ENCODE results near the gene CNNM3.
"Not testable (repeated sequence)": the region's sequence is repeated elsewhere in the genome, so short reads cannot be mapped to it uniquely, and the experiment has no call there.

Gene CNNM3

GRCh38 chr2:96799623-96799935, 16.5 kb upstream of the CNNM3 start:
- no peak for DNase-seq (ENCODE audit: low read depth)

- no peak for DNase-seq (ENCODE audit: low read depth)
Measured at GRCh38 chr2:96800061-96801004, 15.7 kb upstream of the CNNM3 start.

GRCh38 chr2:96801005-96801785, 14.9 kb upstream of the CNNM3 start:
- peak; percentile 26 for DNase-seq (ENCODE audit: low read depth)

- DNase-seq (ENCODE audit: low read depth) = no peak
Measured at GRCh38 chr2:96801786-96802595, 14.1 kb upstream of the CNNM3 start.

- DNase-seq (ENCODE audit: low read depth) = no peak
Measured at GRCh38 chr2:96802721-96803120, 13.3 kb upstream of the CNNM3 start.

- no peak for DNase-seq (ENCODE audit: low read depth)
Measured at GRCh38 chr2:96804986-96805385, 11.1 kb upstream of the CNNM3 start.

- DNase-seq (ENCODE audit: low read depth) = not testable (repeated sequence)
Measured at GRCh38 chr2:96805946-96806345, 10.1 kb upstream of the CNNM3 start.

- DNase-seq (ENCODE audit: low read depth) = no peak
Measured at GRCh38 chr2:96806468-96807126, 9.5 kb upstream of the CNNM3 start.

- no peak for DNase-seq (ENCODE audit: low read depth)
Measured at GRCh38 chr2:96807127-96807471, 9.0 kb upstream of the CNNM3 start.

- no peak for DNase-seq (ENCODE audit: low read depth)
Measured at GRCh38 chr2:96808176-96808837, 7.8 kb upstream of the CNNM3 start.

GRCh38 chr2:96809216-96809882, 6.7 kb upstream of the CNNM3 start:
- DNase-seq (ENCODE audit: low read depth) = no peak

- no peak for DNase-seq (ENCODE audit: low read depth)
Measured at GRCh38 chr2:96809951-96810782, 5.9 kb upstream of the CNNM3 start.

GRCh38 chr2:96810783-96811192, 5.3 kb upstream of the CNNM3 start:
- DNase-seq (ENCODE audit: low read depth) = no peak

GRCh38 chr2:96811917-96812316, 4.2 kb upstream of the CNNM3 start:
- DNase-seq (ENCODE audit: low read depth) = peak; percentile 52

GRCh38 chr2:96813656-96814055, 2.4 kb upstream of the CNNM3 start:
- DNase-seq (ENCODE audit: low read depth) = no peak

GRCh38 chr2:96815326-96816126, 542 bp upstream of the CNNM3 start:
- peak; percentile 51 for DNase-seq (ENCODE audit: low read depth)

GRCh38 chr2:96816836-96817702, 1.0 kb downstream of the CNNM3 start:
- DNase-seq (ENCODE audit: low read depth) = peak; percentile 56

GRCh38 chr2:96817882-96818281, 1.8 kb downstream of the CNNM3 start:
- DNase-seq (ENCODE audit: low read depth) = no peak
